C4-2B (cell line): Measurements from ENCODE around the gene PINK1.

ENCODE experiments used
- CTCF ChIP-seq: fragments of 450-650 bp; conservative IDR thresholded peaks from 2 replicates; pipeline ENCODE4 v1.5.1; 2017; ENCODE audit warnings: mild to moderate bottlenecking
- ZFX ChIP-seq: fragments of 450-650 bp; IDR thresholded peaks from 2 replicates; pipeline ENCODE4 v1.6.1; 2017

GRCh38 chr1:20696397-20697333, 63.4 kb downstream of the PINK1 start:
- TF ChIP-seq CTCF (peak; percentile 87), ZFX (no peak)
